ENCODE data around the gene TBC1D10B. TPM values are rescaled to one million over a fixed set of nuclear protein-coding genes. Genes with fewer than 3 reads are reported as not detected.

The TBC1D10B gene
- total RNA-seq, 1 donor from 2014 or later, result 51.9 TPM

DNA sequence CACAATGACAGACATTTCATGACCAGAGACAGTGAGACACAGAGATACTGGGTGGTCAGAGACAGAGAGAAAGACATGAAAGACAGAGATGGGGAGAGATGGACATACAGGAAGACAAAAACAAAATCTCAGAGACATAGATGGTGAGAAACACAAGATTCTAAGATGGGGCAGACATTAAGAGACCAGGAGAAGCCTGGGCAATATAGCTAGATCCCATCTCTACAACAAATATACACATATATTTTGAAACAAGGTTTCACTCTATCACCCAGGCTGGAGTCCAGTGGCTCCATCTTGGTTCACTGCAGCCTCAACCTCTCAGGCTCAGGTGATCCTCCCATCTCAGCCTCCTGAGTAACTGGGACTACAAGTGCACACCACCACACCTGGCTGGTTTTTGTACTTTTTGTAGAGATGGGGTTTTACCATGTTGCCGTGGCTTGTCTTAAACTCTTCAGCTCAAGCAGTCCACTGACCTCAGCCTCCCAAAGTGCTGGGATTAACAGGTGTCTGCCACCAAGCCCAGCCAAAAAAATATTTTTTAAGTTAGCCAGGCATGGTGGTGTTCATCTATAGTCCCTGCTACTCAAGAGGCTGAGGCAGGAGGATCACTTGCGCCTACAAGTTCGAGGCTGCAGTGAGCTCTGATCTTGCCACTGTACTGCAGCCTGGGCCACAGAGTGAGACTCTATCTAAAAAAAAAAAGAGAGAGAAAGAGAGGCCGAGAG is 9.9 kb upstream of the TBC1D10B start:
- Histone ChIP-seq H3K27me3 (ENCODE audit: control insufficient read depth, insufficient read depth, low read length) (peaks cover 2% of the 10 kb centered on the region), H3K36me3 (ENCODE audit: control insufficient read depth, insufficient read depth, low read length) (peaks cover 1% of the 10 kb centered on the region), H3K4me3 (ENCODE audit: low read depth, low read length) (no peak overlapping the region)
- DNase-seq (ENCODE audit: low read depth), result no peak
- TF ChIP-seq, protein P1, sequence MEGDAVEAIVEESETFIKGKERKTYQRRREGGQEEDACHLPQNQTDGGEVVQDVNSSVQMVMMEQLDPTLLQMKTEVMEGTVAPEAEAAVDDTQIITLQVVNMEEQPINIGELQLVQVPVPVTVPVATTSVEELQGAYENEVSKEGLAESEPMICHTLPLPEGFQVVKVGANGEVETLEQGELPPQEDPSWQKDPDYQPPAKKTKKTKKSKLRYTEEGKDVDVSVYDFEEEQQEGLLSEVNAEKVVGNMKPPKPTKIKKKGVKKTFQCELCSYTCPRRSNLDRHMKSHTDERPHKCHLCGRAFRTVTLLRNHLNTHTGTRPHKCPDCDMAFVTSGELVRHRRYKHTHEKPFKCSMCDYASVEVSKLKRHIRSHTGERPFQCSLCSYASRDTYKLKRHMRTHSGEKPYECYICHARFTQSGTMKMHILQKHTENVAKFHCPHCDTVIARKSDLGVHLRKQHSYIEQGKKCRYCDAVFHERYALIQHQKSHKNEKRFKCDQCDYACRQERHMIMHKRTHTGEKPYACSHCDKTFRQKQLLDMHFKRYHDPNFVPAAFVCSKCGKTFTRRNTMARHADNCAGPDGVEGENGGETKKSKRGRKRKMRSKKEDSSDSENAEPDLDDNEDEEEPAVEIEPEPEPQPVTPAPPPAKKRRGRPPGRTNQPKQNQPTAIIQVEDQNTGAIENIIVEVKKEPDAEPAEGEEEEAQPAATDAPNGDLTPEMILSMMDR (IDR thresholded peaks at IDR 0.05; ENCODE audit: insufficient read depth, low read length, poor library complexity, severe bottlenecking), result no peak

DNA sequence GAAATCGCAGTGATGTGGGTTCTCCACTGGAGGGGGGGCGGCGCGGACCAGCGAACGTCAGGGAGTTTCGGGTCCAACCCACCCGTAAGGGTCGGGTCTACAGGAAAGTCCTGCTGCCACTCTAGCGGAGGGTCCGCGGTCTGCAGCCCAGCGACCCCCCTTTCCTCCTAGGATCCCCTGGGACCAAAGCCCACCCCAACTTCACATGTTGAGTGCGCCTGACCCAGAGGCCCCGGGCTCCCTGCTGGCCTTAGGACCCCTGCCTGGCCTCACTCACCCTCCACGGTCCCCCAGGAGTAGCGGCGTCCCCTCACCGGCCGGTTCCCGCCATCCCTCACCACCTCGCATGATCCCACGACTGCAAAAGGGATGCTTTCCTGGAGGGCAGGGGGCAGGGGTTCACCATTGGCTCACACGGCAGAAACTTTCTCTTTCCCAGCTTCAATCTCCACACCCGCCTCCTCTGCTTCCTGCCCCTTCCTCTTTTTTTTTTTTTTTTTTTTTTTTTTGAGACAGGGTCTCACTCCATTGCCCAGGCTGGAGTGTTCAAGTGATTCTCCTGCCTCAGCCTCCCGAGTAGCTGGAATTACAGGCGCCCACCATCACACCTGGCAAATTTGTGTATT is 9.0 kb upstream of the TBC1D10B start:
- Histone ChIP-seq H3K27me3 (ENCODE audit: control insufficient read depth, insufficient read depth, low read length) (peaks cover 2% of the 10 kb centered on the region), H3K36me3 (ENCODE audit: control insufficient read depth, insufficient read depth, low read length) (peaks cover 1% of the 10 kb centered on the region), H3K4me3 (ENCODE audit: low read depth, low read length) (peak overlapping the region; percentile 83)
- TF ChIP-seq, protein P1 (IDR thresholded peaks at IDR 0.05; ENCODE audit: insufficient read depth, low read length, poor library complexity, severe bottlenecking), result no peak
- no peak for DNase-seq (ENCODE audit: low read depth)

DNA sequence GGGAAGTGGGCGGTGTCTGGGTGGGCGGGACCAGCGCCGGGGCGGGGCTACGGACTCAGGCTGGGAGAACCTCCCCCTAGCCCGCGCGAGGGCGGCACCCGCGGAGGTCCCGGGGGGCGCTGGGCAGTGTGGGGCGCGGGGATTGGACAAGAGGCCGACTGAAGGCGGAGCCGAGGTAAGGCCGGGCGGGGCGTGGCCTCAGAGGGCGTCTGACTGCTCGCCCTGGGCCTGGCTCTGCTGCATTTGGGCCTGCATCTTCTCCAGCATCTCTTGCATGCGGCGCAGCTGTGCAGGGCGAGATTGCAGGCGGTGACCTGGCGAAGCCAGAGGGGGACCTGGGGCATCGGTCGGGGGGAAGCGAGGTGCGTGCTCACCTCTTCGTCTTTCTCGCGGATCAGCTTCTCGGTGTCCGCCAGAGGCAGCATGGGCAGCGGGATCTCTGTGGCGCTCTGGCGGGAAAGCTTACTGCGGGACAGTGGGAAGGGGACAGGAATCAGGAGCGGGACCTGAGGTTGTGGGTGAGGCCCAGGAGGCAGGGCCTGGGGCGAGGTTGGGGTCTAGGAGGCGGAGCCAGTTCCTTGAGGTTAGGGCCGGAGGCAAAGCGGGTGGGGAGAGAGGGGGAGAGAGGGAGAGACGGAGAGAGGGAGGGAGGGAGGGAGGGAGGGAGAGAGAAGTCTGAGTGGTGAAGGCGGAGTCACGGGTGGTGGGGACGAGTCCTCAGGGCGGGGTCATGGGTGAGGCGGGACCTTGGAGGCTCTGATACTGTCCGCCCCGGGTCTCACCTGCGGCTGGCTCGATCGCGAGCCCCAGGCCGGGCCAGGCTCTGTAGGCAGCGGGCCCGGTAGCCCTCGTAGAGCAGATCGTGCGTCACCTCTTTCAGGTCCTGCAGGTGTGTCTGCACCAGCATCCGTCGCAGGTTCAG is 8.2 kb upstream of the TBC1D10B start:
- TF ChIP-seq, protein P1 (IDR thresholded peaks at IDR 0.05; ENCODE audit: insufficient read depth, low read length, poor library complexity, severe bottlenecking), result peak; percentile 38
- Histone ChIP-seq H3K36me3 (ENCODE audit: control insufficient read depth, insufficient read depth, low read length) (peaks cover 1% of the 10 kb centered on the region), H3K27me3 (ENCODE audit: control insufficient read depth, insufficient read depth, low read length) (peaks cover 2% of the 10 kb centered on the region), H3K4me3 (ENCODE audit: low read depth, low read length) (peak overlapping the region; percentile 83)
- DNase-seq (ENCODE audit: low read depth), result peak; percentile 85

DNA sequence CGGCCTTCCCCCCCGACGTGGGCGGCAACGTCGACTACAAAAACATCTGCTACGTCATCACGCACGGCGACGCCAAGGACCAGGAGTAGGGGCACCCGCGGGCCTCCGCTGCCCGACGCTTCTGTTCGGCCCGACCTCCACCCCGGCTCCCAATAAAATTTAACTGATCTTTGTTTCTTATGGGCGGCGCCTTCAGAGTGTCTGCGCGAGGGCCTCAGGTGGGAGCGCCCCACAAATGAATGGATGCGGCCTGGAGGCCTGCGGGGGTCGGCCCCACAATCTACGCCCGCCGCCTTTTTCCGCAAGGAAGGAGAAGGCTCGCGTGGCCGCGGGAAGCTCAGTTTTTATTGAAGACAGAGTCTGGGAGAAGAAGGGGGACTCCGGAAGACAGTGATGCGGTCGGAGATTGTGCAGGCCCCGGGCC is 7.5 kb upstream of the TBC1D10B start:
- DNase-seq (ENCODE audit: low read depth), result peak; percentile 56
- peaks cover 2% of the 10 kb centered on the region for H3K27me3 ChIP-seq (ENCODE audit: control insufficient read depth, insufficient read depth, low read length)
- H3K4me3 ChIP-seq (ENCODE audit: low read depth, low read length), result peak overlapping the region; percentile 83
- peaks cover 1% of the 10 kb centered on the region for H3K36me3 ChIP-seq (ENCODE audit: control insufficient read depth, insufficient read depth, low read length)
- TF ChIP-seq, protein P1 (IDR thresholded peaks at IDR 0.05; ENCODE audit: insufficient read depth, low read length, poor library complexity, severe bottlenecking), result no peak

DNA sequence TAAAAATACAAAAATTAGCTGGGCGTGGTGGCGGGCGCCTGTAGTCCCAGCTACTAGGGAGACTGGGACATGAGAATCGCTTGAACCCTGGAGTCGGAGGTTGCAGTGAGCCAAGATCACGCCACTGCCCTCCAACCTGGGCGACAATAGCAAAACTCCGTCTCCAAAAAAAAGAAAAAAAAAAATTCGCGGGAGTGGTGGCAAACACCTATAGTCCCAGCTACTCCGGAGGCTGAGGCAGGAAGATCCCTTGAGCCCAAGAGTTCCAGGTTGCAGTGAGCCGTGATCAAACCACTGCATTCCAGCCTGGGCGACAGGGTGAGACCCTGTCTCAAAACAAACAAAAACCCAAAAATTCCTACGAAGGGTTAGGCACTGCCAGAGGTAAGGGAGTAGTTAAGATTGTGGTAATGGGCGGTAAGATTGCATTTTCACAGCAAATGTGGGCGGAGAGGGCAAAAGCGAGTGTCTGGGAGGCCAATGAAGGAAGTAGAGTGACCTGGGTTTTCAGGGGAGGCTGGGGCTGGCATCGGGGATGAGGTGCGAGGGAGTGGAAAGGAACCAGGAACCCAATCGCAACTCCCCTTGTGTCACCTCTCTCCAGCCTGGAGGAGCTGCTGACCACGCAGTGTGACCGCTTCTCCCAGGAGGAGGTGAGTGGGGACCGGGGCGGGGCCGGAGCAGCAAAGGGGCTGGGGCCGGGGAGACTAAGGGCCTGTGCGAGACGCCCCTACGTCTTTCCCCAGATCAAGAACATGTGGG is 6.9 kb upstream of the TBC1D10B start:
- Histone ChIP-seq H3K27me3 (ENCODE audit: control insufficient read depth, insufficient read depth, low read length) (no peaks in the 10 kb centered on the region), H3K36me3 (ENCODE audit: control insufficient read depth, insufficient read depth, low read length) (peaks cover 1% of the 10 kb centered on the region), H3K4me3 (ENCODE audit: low read depth, low read length) (peak overlapping the region; percentile 83)
- no peak for DNase-seq (ENCODE audit: low read depth)
- TF ChIP-seq, protein P1 (IDR thresholded peaks at IDR 0.05; ENCODE audit: insufficient read depth, low read length, poor library complexity, severe bottlenecking), result no peak
